Posterior cingulate gyrus (tissue), 11 donors: ENCODE data around the gene WDR37.
"Not testable (repeated sequence)": the region's sequence is repeated elsewhere in the genome, so short reads cannot be mapped to it uniquely, and the experiment has no call there.

Experiments
- DNase-seq, 10 donors: peaks; one replicate each; pipeline versions ENCODE4 v3.0.0 to v3.0.0-alpha.2; 2020 to 2021; ENCODE audit warnings: mixed read lengths in 3 of 10
- intact Hi-C: fragments of 100-400 bp; cut with DNase I; formaldehyde crosslinking; loops from one replicate; pipeline ENCODE4 v1.15.1; 2023

WDR37 gene

GRCh38 chr10:1148855-1149605 lies 92.8 kb downstream of the WDR37 start:
- DNase-seq = peak in 2 of 10 donors; percentile 37 to 65
- intact Hi-C loops = no loop called here

GRCh38 chr10:1149793-1150637 lies 93.8 kb downstream of the WDR37 start:
- DNase-seq = peak in 2 of 10 donors; percentile 55 to 67
- intact Hi-C loops = no loop called here

- intact Hi-C loops = no loop called here
- peak in 2 of 10 donors; percentile 59 to 63 for DNase-seq
Measured at GRCh38 chr10:1150638-1150955, 94.4 kb downstream of the WDR37 start.

GRCh38 chr10:1151076-1152033 lies 95.2 kb downstream of the WDR37 start:
- DNase-seq = peak in 2 of 10 donors; percentile 51 to 64
- intact Hi-C loops = no loop called here

GRCh38 chr10:1152386-1153250 lies 96.4 kb downstream of the WDR37 start:
- intact Hi-C loops = no loop called here
- peak in 2 of 10 donors; percentile 50 to 53 for DNase-seq

- DNase-seq = peak in 1 of 10 donors; percentile 26
- intact Hi-C loops = no loop called here
Measured at GRCh38 chr10:1153251-1153763, 97.1 kb downstream of the WDR37 start.

- peak in 2 of 10 donors; percentile 36 to 64 for DNase-seq
- intact Hi-C loops = no loop called here
Measured at GRCh38 chr10:1153805-1154351, 97.7 kb downstream of the WDR37 start.

GRCh38 chr10:1154531-1155295 lies 98.5 kb downstream of the WDR37 start:
- intact Hi-C loops = no loop called here
- peak in 2 of 10 donors; percentile 19 to 62 for DNase-seq

GRCh38 chr10:1155791-1156615 lies 99.8 kb downstream of the WDR37 start:
- peak in 2 of 10 donors; percentile 63 to 67 for DNase-seq
- intact Hi-C loops = no loop called here

GRCh38 chr10:1156616-1156886 lies 100.4 kb downstream of the WDR37 start:
- peak in 1 of 10 donors; percentile 48 for DNase-seq

GRCh38 chr10:1156921-1157614 lies 100.9 kb downstream of the WDR37 start:
- DNase-seq = peak in 3 of 10 donors; percentile 30 to 55 (median 40)
- intact Hi-C loops = no loop called here

More at GRCh38 chr10:1156616-1156886, 100.4 kb downstream of the WDR37 start:
- intact Hi-C loops = no loop called here

- no peak for DNase-seq
- intact Hi-C loops = no loop called here
Measured at GRCh38 chr10:1157615-1157933, 101.4 kb downstream of the WDR37 start.

- intact Hi-C loops = no loop called here
- DNase-seq = peak in 1 of 10 donors; percentile 36
Measured at GRCh38 chr10:1158066-1158465, 101.9 kb downstream of the WDR37 start.

- intact Hi-C loops = not testable (repeated sequence)
- DNase-seq = peak in 3 of 10 donors; percentile 3 to 64 (median 57)
Measured at GRCh38 chr10:1158536-1158935, 102.4 kb downstream of the WDR37 start.

GRCh38 chr10:1159131-1160061 lies 103.2 kb downstream of the WDR37 start:
- intact Hi-C loops = no loop called here
- DNase-seq = peak in 3 of 10 donors; percentile 9 to 67 (median 67)
